Skeletal muscle tissue (tissue), 4 donors: ENCODE data around the gene NUAK1. TPM values are rescaled to one million over a fixed set of nuclear protein-coding genes. Genes with fewer than 3 reads are reported as not detected.

ENCODE experiments used
- H3K27ac ChIP-seq: one replicate; pipeline ENCODE4 v1.7.0; 2013; ENCODE audit warnings: mild to moderate bottlenecking, low read depth, low read length, inconsistent platforms
- H3K27me3 ChIP-seq, 3 donors: one replicate each; pipeline ENCODE4 v1.7.0; 2013; ENCODE audit warnings: low read length in 3 of 3; ENCODE audit not compliant: control insufficient read depth in 3 of 3, insufficient read depth in 3 of 3
- H3K36me3 ChIP-seq, 3 donors: one replicate each; pipeline ENCODE4 v1.7.0; 2013; ENCODE audit warnings: low read length in 3 of 3; ENCODE audit not compliant: control insufficient read depth in 3 of 3, insufficient read depth in 3 of 3
- H3K4me1 ChIP-seq, 3 donors: one replicate each; pipeline ENCODE4 v1.7.0; 2013; ENCODE audit warnings: low read length in 3 of 3, mild to moderate bottlenecking in 3 of 3; ENCODE audit not compliant: control insufficient read depth in 3 of 3, insufficient read depth in 3 of 3
- H3K4me3 ChIP-seq, 3 donors: one replicate each; pipeline ENCODE4 v1.7.0; 2013; ENCODE audit warnings: low read length in 3 of 3
- H3K9ac ChIP-seq, 3 donors: one replicate each; pipeline ENCODE4 v1.7.0; 2013; ENCODE audit warnings: low read length in 3 of 3, mild to moderate bottlenecking in 3 of 3, moderate library complexity in 2 of 3, low read depth in 1 of 3
- H3K9me3 ChIP-seq, 3 donors: one replicate each; pipeline ENCODE4 v1.7.0; 2013; ENCODE audit warnings: low read length in 3 of 3; ENCODE audit not compliant: control insufficient read depth in 3 of 3
- total RNA-seq: library from RNA; depleted of rRNA; stranded (reverse); fragments of >200 nt; gene quantifications from one replicate; pipeline ENCODE4 v1.2.3, GENCODE V29; 2014
- donor health status: Osteomylitis.

NUAK1 gene
- total RNA-seq, 1 donor from 2014 or later = 9.4 TPM

- Histone ChIP-seq H3K4me1 (peaks cover 31 to 41% (median 40%) of the 10 kb centered on the region in 3 donors), H3K9me3 (no peaks in the 10 kb centered on the region), H3K27ac (no peak overlapping the region), H3K36me3 (peaks cover 0 to 7% (median 6%) of the 10 kb centered on the region in 3 donors), H3K9ac (peak overlapping the region in 1 of 3 donors; percentile 50), H3K4me3 (no peak overlapping the region), H3K27me3 (no peaks in the 10 kb centered on the region)
Measured at GRCh38 chr12:106088811-106089485, 49.8 kb downstream of the NUAK1 start.

GRCh38 chr12:106088246-106088808 is 50.4 kb downstream of the NUAK1 start:
- H3K27ac ChIP-seq = no peak overlapping the region
- H3K4me1 ChIP-seq = peaks cover 31 to 40% (median 38%) of the 10 kb centered on the region in 3 donors
- no peak overlapping the region for H3K9ac ChIP-seq

GRCh38 chr12:106086696-106087095 is 52.1 kb downstream of the NUAK1 start:
- H3K27ac ChIP-seq = no peak overlapping the region
- H3K36me3 ChIP-seq = peaks cover 7 to 20% (median 16%) of the 10 kb centered on the region in 3 donors
- no peak overlapping the region for H3K9ac ChIP-seq
- H3K4me1 ChIP-seq = peaks cover 35 to 37% (median 36%) of the 10 kb centered on the region in 3 donors
- H3K27me3 ChIP-seq = no peaks in the 10 kb centered on the region
- H3K4me3 ChIP-seq = no peak overlapping the region
- no peaks in the 10 kb centered on the region for H3K9me3 ChIP-seq

More at GRCh38 chr12:106088246-106088808, 50.4 kb downstream of the NUAK1 start:
- Histone ChIP-seq H3K4me3 (no peak overlapping the region), H3K9me3 (no peaks in the 10 kb centered on the region), H3K27me3 (no peaks in the 10 kb centered on the region), H3K36me3 (peaks cover 0 to 12% (median 9%) of the 10 kb centered on the region in 3 donors)

- H3K9ac ChIP-seq = no peak overlapping the region
- no peak overlapping the region for H3K27ac ChIP-seq
- H3K27me3 ChIP-seq = no peaks in the 10 kb centered on the region
- peaks cover 7 to 27% (median 18%) of the 10 kb centered on the region in 3 donors for H3K36me3 ChIP-seq
- H3K4me3 ChIP-seq = no peak overlapping the region
- H3K9me3 ChIP-seq = no peaks in the 10 kb centered on the region
- peaks cover 28 to 29% (median 29%) of the 10 kb centered on the region in 3 donors for H3K4me1 ChIP-seq
Measured at GRCh38 chr12:106085213-106085612, 53.5 kb downstream of the NUAK1 start.

GRCh38 chr12:106084759-106085158 is 54.0 kb downstream of the NUAK1 start:
- no peak overlapping the region for H3K27ac ChIP-seq
- no peaks in the 10 kb centered on the region for H3K27me3 ChIP-seq

GRCh38 chr12:106084014-106084671 is 54.6 kb downstream of the NUAK1 start:
- Histone ChIP-seq H3K9me3 (no peaks in the 10 kb centered on the region), H3K4me3 (no peak overlapping the region), H3K36me3 (peaks cover 7 to 27% (median 18%) of the 10 kb centered on the region in 3 donors), H3K27me3 (no peaks in the 10 kb centered on the region), H3K9ac (no peak overlapping the region), H3K27ac (no peak overlapping the region), H3K4me1 (peaks cover 23 to 29% (median 25%) of the 10 kb centered on the region in 3 donors)

More at GRCh38 chr12:106084759-106085158, 54.0 kb downstream of the NUAK1 start:
- H3K4me1 ChIP-seq = peaks cover 26 to 29% (median 26%) of the 10 kb centered on the region in 3 donors
- no peaks in the 10 kb centered on the region for H3K9me3 ChIP-seq
- no peak overlapping the region for H3K9ac ChIP-seq
- no peak overlapping the region for H3K4me3 ChIP-seq
- peaks cover 7 to 27% (median 18%) of the 10 kb centered on the region in 3 donors for H3K36me3 ChIP-seq

- no peaks in the 10 kb centered on the region for H3K9me3 ChIP-seq
- no peak overlapping the region for H3K4me3 ChIP-seq
- no peaks in the 10 kb centered on the region for H3K27me3 ChIP-seq
- H3K27ac ChIP-seq = no peak overlapping the region
- peaks cover 25 to 33% (median 26%) of the 10 kb centered on the region in 3 donors for H3K4me1 ChIP-seq
- no peak overlapping the region for H3K9ac ChIP-seq
- peaks cover 7 to 30% (median 18%) of the 10 kb centered on the region in 3 donors for H3K36me3 ChIP-seq
Measured at GRCh38 chr12:106082216-106083175, 56.3 kb downstream of the NUAK1 start.

- H3K4me3 ChIP-seq = no peak overlapping the region
- H3K9me3 ChIP-seq = no peaks in the 10 kb centered on the region
- no peaks in the 10 kb centered on the region for H3K27me3 ChIP-seq
- peaks cover 25 to 33% (median 26%) of the 10 kb centered on the region in 3 donors for H3K4me1 ChIP-seq
- H3K36me3 ChIP-seq = peaks cover 7 to 30% (median 15%) of the 10 kb centered on the region in 3 donors
- no peak overlapping the region for H3K27ac ChIP-seq
- no peak overlapping the region for H3K9ac ChIP-seq
Measured at GRCh38 chr12:106081606-106082005, 57.1 kb downstream of the NUAK1 start.

GRCh38 chr12:106080791-106081170 is 58.0 kb downstream of the NUAK1 start:
- Histone ChIP-seq H3K27ac (peak overlapping the region; percentile 40), H3K9ac (no peak overlapping the region), H3K4me3 (no peak overlapping the region), H3K27me3 (no peaks in the 10 kb centered on the region), H3K9me3 (no peaks in the 10 kb centered on the region), H3K36me3 (peaks cover 7 to 27% (median 14%) of the 10 kb centered on the region in 3 donors), H3K4me1 (peaks cover 25 to 33% (median 26%) of the 10 kb centered on the region in 3 donors)
